ENCODE measurements around the gene MFSD12.

DNA sequence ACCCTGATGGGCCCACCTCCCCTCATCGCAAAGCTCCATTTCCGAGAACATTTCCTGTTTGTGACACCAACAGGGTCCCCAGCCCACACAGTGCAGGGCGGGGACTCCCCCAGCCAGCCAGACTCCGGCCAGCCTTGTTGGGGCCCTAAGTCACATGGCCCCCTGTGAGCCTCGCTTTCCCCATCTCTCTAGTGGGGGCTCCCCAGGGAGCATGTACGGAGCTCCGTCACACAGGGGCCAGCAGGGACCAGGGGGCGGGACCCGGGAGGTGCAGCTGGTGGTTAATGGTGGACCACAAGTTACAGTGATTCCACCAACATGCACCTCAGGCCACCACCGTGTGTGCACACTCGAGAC is 47.6 kb upstream of the MFSD12 start:
- TF ChIP-seq POLR2A (IDR thresholded peaks at IDR 0.05; ENCODE audit: extremely low read depth, insufficient read length) = no peak
- TF ChIP-seq, protein P1, sequence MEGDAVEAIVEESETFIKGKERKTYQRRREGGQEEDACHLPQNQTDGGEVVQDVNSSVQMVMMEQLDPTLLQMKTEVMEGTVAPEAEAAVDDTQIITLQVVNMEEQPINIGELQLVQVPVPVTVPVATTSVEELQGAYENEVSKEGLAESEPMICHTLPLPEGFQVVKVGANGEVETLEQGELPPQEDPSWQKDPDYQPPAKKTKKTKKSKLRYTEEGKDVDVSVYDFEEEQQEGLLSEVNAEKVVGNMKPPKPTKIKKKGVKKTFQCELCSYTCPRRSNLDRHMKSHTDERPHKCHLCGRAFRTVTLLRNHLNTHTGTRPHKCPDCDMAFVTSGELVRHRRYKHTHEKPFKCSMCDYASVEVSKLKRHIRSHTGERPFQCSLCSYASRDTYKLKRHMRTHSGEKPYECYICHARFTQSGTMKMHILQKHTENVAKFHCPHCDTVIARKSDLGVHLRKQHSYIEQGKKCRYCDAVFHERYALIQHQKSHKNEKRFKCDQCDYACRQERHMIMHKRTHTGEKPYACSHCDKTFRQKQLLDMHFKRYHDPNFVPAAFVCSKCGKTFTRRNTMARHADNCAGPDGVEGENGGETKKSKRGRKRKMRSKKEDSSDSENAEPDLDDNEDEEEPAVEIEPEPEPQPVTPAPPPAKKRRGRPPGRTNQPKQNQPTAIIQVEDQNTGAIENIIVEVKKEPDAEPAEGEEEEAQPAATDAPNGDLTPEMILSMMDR (IDR thresholded peaks at IDR 0.05; ENCODE audit: low read depth, low read length) = no peak
- TF ChIP-seq, protein P2, sequence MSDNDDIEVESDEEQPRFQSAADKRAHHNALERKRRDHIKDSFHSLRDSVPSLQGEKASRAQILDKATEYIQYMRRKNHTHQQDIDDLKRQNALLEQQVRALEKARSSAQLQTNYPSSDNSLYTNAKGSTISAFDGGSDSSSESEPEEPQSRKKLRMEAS (IDR thresholded peaks at IDR 0.05; ENCODE audit: low read depth, low read length) = peak; percentile 32; the same call in 1 of the 2 replicates
- TF ChIP-seq MYC (IDR thresholded peaks at IDR 0.05; ENCODE audit: low read depth, low read length) = peak; percentile 59
